NCI-H2171 (cell line): ENCODE measurements around the gene SEMA3D.

ENCODE experiments used
- DNase-seq: peaks from one replicate; lab custom pipeline; 2025; lab: John Stamatoyannopoulos, UW

Gene SEMA3D

GRCh38 chr7:85126383-85126782, 60.5 kb downstream of the SEMA3D start:
- no peak for DNase-seq

DNA sequence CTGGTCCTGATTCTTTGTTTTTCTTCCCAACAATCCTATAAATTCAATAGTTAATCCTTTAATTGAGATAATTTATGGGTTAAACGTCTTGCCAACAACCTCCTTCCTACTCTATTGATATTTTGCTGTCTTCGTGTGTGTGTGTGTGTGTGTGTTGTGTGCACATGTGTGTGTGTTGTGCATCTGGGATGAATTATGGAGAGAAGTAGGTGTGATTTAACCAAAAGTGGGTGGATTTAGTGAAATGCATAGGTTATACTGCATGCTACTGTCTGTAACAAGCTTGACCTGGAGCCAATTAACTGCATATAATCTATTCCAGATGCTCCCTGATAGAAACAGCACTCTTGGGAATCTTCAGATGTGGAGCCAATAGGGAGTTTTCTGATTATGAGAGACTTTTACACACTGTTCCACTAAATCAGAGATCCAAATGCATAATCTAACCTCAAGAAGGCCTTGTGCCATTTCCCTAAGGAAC, 61.2 kb downstream of the SEMA3D start:
- DNase-seq: no peak

GRCh38 chr7:85125176-85125575, 61.7 kb downstream of the SEMA3D start:
- DNase-seq: no peak

DNA sequence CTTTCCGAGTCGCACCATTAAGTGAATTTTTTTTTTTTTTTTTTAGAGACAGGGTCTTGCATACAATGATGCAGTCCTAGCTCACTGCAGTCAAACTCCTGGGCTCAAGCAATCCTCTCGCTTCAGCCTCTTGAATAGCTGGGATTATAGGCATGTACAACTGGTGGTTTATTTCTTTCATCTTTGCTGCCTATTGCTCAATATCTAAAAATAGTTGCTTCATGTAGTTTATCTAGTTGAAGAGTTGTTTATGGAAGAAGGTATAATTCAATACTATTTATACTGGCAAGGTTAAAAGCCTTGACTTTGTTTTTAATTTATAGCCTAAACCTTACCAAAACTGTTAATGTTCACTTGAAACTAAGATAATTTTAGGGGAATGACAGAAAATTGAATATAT, 66.9 kb downstream of the SEMA3D start:
- DNase-seq: no peak

DNA sequence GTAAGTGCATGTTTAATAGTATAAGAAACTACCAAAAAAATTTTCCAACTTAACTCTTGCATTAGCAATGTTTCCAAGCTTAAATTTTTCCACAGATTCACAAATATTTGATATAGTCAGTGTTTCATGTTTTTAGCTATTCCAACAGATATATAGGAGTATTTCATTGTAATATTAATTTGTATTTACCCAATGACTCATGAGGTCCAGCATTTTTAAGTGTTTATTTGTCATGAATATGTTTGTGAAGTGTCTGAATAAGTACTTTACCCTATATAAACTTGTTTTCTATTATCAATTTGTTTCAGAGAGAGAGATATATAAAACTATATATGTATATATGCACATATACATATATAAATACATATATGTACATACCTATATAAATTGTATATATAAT, 71.0 kb downstream of the SEMA3D start:
- no peak for DNase-seq

GRCh38 chr7:85115006-85115405, 71.8 kb downstream of the SEMA3D start:
- DNase-seq: no peak

DNA sequence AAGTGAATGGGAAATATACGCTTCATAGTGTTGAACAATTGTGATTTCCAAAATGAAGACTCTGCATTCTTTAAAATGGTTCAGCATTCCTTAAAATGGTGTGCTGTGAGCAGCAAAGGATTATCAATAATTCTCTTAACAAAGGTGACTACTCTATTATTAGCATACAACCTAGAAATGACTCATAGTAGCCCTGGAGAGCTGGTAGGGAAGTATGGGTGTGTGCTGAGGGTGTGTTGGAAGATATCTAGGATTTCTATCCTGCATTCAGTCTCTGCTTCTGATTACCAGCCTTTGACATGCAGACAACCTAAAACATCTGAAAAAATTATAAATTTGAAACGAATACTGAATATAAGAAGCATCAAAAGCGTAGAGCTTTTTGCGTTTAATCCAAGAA, 72.5 kb downstream of the SEMA3D start:
- DNase-seq: no peak

- no peak for DNase-seq
Observed at GRCh38 chr7:85111761-85112160, 75.1 kb downstream of the SEMA3D start.

DNA sequence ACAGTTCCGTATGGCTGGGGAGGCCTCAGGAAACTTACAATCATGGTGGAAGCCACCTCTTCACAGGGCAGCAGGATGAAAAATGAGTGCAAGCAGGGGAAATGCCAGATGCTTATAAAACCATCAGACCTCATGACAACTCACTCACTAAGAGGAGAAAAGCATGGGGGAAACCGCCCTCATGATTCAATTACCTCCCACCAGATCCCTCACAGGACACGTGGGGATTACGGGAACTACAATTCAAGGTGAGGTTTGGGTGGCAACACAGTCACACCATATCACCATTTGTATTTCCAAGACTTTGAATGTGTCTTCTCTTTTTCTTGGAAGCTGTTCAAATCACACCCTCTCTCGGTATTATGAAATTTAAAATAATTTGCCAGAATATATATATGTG, 80.1 kb downstream of the SEMA3D start:
- DNase-seq: no peak

- DNase-seq: no peak
Observed at GRCh38 chr7:85104432-85105205, 82.2 kb downstream of the SEMA3D start.

GRCh38 chr7:85103962-85104361, 82.9 kb downstream of the SEMA3D start:
- DNase-seq: no peak

- no peak for DNase-seq
Observed at GRCh38 chr7:85103357-85103756, 83.5 kb downstream of the SEMA3D start.

DNA sequence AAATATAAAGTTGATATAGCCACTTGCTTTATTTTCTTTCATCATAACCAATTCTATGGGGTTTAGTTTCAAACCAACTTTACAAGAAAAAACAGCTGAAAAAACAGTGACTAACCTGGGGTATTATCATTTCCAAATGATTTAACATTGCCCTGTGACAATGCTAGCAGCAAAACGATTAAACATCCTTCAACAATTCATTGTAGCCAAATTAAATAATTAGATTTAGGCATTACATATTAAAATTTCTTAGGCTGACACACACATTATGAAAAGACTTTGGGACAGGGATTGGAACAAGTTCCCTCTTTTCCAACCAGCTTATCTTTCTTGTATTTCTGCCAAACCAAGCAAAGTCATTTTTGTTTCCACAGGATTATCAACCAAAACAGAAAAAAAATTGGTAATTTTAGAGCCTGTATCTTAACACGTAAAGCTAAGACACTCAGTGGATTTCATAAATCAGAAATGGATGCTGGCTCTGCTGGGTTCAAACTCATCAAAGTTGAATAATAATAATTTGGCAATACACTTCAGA, 84.0 kb downstream of the SEMA3D start:
- DNase-seq: no peak

- no peak for DNase-seq
Observed at GRCh38 chr7:85101347-85101746, 85.5 kb downstream of the SEMA3D start.

GRCh38 chr7:85097844-85098243, 89.0 kb downstream of the SEMA3D start:
- no peak for DNase-seq

GRCh38 chr7:85095806-85096205, 91.0 kb downstream of the SEMA3D start:
- DNase-seq: no peak

DNA sequence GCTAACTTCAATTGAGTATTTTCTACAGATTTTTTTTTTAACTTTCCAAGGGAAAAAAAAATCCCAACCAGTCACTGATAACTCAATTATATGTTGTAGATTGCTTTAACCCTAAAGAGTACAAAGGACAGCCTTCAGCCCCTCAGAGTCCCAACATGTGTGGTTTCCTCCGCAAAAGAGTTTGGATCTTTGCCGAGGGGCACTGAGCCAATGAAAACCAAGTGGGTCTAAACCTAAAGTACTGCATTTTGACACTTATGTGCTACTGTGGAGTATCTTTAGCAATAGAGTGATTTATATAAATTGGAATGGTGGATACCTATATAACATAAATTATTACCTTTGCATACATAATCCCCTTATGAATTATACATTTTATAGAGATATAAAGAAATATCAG, 91.5 kb downstream of the SEMA3D start:
- DNase-seq: no peak

DNA sequence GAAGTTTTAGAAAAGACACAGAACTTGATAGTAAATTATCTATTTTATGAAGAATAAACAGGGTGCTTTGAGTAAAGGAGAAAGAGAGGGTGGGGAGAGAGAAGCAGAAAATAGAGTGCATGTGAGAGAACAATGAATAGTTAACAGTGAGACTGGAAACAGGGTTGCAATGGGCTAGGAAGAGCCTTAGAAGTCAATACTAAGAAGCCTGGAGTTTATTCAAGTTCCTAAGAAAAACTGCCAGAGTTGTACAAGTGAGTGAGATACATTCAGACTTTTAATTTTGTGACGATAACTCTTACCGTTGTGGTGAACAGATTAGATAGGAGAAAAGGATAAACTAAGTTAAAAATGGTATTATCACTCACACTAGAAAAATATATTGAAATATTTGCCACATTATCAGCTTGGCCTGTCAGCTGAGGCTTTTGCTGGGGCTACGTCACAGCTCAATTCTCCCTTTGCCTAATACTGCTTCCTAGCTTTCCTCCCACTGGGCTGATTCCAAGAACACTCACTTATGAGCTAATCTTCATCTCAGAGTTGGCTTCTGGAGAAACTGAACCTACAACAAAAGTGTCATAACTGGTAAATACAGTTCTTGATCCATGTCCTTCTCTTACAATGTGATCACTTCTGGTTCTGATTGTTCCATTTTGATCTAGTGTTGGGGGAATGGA, 92.7 kb downstream of the SEMA3D start:
- no peak for DNase-seq

DNA sequence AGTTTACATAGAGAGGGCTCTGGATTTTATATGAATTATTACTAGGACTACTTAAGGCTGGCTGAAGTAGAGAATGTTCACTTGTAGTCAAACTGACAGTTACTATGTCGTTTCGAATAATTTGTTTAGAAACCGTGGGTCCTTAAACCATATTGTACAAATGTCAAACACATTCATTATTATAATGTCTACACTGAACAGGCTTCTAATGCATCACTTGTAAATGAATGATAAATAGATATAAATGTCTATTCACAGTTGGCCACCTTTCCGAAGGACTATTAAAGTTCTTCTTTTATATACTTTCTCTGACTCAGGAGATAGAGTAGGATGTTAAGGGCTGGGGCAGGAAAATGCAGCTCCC, 95.3 kb downstream of the SEMA3D start:
- no peak for DNase-seq

DNA sequence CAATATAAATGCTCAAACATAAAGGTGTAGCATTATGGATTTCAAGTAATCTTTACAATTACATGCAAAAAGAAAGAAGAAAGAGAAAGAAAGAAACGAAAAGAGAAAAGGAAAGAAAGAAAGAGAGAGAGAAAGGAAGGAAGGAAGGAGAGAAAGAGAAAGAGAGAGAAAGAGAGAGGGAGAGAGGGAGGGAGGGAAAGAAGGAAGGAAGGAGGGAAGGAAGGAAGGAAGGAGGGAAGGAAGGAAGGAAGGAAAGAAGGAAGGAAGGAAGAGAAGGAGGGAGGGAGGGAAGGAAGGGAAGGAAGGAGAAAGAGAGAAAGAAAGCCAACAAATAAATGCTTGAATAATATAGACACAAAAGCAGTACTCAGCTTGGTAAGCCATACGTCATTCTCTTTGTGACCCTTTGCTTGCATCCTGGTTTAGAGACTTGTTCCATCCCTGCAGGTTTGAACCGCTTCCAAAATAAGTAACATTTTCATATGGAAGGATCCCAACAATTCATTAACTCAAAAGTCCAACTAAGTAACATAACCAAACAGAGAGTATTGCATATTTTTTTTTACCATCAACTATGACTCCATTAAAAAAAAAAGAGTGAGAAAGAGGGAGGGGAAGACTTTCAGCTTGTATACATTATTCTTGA, 95.8 kb downstream of the SEMA3D start:
- DNase-seq: no peak

DNA sequence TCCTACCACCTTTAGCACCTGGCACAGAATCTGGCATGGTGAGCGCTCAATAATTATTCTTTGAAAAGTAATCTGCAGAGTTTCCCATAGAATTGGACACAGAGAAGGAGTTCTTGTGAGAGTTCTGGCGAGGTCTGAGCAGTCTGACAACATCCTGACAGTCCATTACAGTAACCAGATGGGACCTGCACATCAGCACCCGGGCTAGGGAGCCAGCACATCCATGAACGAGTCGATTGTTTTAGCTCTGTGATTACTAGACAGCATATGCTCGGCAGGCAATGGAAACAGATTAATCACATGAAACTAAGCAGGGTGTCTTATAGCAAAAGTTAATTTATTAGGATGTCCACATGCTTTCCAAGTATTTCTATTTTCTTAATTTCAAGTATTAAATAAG, 96.7 kb downstream of the SEMA3D start:
- DNase-seq: no peak

DNA sequence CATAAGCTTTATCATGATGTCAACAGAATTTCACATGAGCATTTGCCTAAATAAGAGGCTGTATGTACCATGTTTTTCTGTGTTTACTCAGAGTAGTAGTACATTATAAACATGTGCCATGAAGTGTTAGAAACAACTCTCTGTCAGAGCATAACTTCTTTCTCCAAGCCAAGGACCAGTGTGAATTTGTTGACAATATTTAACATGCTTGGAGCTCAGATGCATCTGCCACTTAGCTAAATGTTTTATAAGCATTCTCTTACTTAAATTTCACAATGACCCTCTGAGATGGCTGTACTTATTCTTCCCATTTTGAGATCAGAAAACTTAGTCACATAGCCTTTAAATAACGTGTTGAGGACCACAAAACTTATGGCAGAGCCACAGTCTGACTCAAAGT, 105.0 kb downstream of the SEMA3D start:
- no peak for DNase-seq

- DNase-seq: no peak
Observed at GRCh38 chr7:85081392-85081791, 105.5 kb downstream of the SEMA3D start.
